VCaP (cell line): ENCODE data around the gene APLP1.

Experiments
- H3K27ac ChIP-seq: fragments of 450-650 bp; 2 replicates; pipeline ENCODE4 v1.5.1; 2017
- CTCF ChIP-seq: fragments of 450-650 bp; conservative IDR thresholded peaks from 2 replicates; pipeline ENCODE4 v1.5.1; 2017; ENCODE audit warnings: mild to moderate bottlenecking, moderate library complexity

Gene APLP1

GRCh38 chr19:35856546-35857149 is 11.7 kb upstream of the APLP1 start, which contains the start of gene KIRREL2:
Gene KIRREL2 (plus strand): TSS chr19:35856911. CDS start chr19:35857120, 209 bp downstream.
- H3K27ac ChIP-seq = peak within 1 kb of the TSS; percentile 24; the same call in 1 of the 2 replicates
- TF ChIP-seq CTCF = no peak

GRCh38 chr19:35858311-35858710 is 10.1 kb upstream of the APLP1 start:
- no peak overlapping the region for H3K27ac ChIP-seq
- no peak for TF ChIP-seq CTCF

- no peak for TF ChIP-seq CTCF
Observed at GRCh38 chr19:35859414-35859813, 9.0 kb upstream of the APLP1 start.

GRCh38 chr19:35860436-35860817 is 7.9 kb upstream of the APLP1 start:
- TF ChIP-seq CTCF = no peak
- H3K27ac ChIP-seq = no peak overlapping the region

More at GRCh38 chr19:35859414-35859813, 9.0 kb upstream of the APLP1 start:
- H3K27ac ChIP-seq = no peak overlapping the region

- TF ChIP-seq CTCF = no peak
- H3K27ac ChIP-seq = no peak overlapping the region
Observed at GRCh38 chr19:35860818-35861639, 7.3 kb upstream of the APLP1 start.

- no peak for TF ChIP-seq CTCF
- no peak overlapping the region for H3K27ac ChIP-seq
Observed at GRCh38 chr19:35861640-35862160, 6.7 kb upstream of the APLP1 start.

GRCh38 chr19:35862528-35862927 is 5.8 kb upstream of the APLP1 start:
- TF ChIP-seq CTCF = no peak
- no peak overlapping the region for H3K27ac ChIP-seq
